Measurements from ENCODE around the gene GPR39.

GPR39 gene

GRCh38 chr2:132415256-132415914 lies 1.2 kb upstream of the GPR39 start:
- no peak for DNase-seq

- DNase-seq, result peak; percentile 88 to 96
These were observed 486 bp upstream of the GPR39 start for GRCh38 chr2:132415915-132416722.

- DNase-seq, result no peak
These were observed 928 bp downstream of the GPR39 start for GRCh38 chr2:132417430-132418035.

GRCh38 chr2:132419235-132419634 lies 2.6 kb downstream of the GPR39 start:
- no peak for DNase-seq

- DNase-seq, result no peak
These were observed 3.3 kb downstream of the GPR39 start for GRCh38 chr2:132419941-132420340.

- peak in 1 of 2 experiments; percentile 13 for DNase-seq
These were observed 4.5 kb downstream of the GPR39 start for GRCh38 chr2:132420816-132421805.

GRCh38 chr2:132422736-132423135 lies 6.1 kb downstream of the GPR39 start:
- no peak for DNase-seq

- DNase-seq, result no peak
These were observed 8.0 kb downstream of the GPR39 start for GRCh38 chr2:132424526-132425121.

- DNase-seq, result no peak
These were observed 9.4 kb downstream of the GPR39 start for GRCh38 chr2:132426033-132426432.

GRCh38 chr2:132426656-132427055 lies 10.1 kb downstream of the GPR39 start:
- DNase-seq, result no peak

GRCh38 chr2:132429351-132429750 lies 12.7 kb downstream of the GPR39 start:
- DNase-seq, result no peak

- DNase-seq, result no peak
These were observed 13.5 kb downstream of the GPR39 start for GRCh38 chr2:132429941-132430573.

- DNase-seq, result no peak
These were observed 14.3 kb downstream of the GPR39 start for GRCh38 chr2:132430895-132431294.

- no peak for DNase-seq
These were observed 21.5 kb downstream of the GPR39 start for GRCh38 chr2:132437852-132438669.

GRCh38 chr2:132438691-132439090 lies 22.1 kb downstream of the GPR39 start:
- DNase-seq, result peak; percentile 90 to 97

- DNase-seq, result peak; percentile 12 to 68
These were observed 23.2 kb downstream of the GPR39 start for GRCh38 chr2:132439703-132440398.

- DNase-seq, result no peak
These were observed 24.4 kb downstream of the GPR39 start for GRCh38 chr2:132441051-132441450.

GRCh38 chr2:132442278-132442677 lies 25.7 kb downstream of the GPR39 start:
- DNase-seq, result no peak

- DNase-seq, result no peak
These were observed 26.5 kb downstream of the GPR39 start for GRCh38 chr2:132443106-132443505.

GRCh38 chr2:132446444-132446843 lies 29.8 kb downstream of the GPR39 start:
- DNase-seq, result no peak
